Left hindlimb (tissue), 1 donor: ENCODE data around the gene ZBTB16.

Experiments used
- DNase-seq: peaks from one replicate; pipeline ENCODE4 v3.0.0-alpha.2; 2018

The ZBTB16 gene

GRCh38 chr11:114110952-114111947 lies 51.7 kb downstream of the ZBTB16 start:
- DNase-seq, result no peak

- DNase-seq, result no peak
Observed at GRCh38 chr11:114115451-114115928, 56.0 kb downstream of the ZBTB16 start.

GRCh38 chr11:114116357-114116756 lies 56.8 kb downstream of the ZBTB16 start:
- no peak for DNase-seq

- no peak for DNase-seq
Observed at GRCh38 chr11:114116800-114117199, 57.3 kb downstream of the ZBTB16 start.

GRCh38 chr11:114120606-114121005 lies 61.1 kb downstream of the ZBTB16 start:
- no peak for DNase-seq

GRCh38 chr11:114121138-114121537 lies 61.6 kb downstream of the ZBTB16 start:
- no peak for DNase-seq

- DNase-seq, result no peak
Observed at GRCh38 chr11:114121804-114122504, 62.4 kb downstream of the ZBTB16 start.

GRCh38 chr11:114122686-114123085 lies 63.2 kb downstream of the ZBTB16 start:
- no peak for DNase-seq

GRCh38 chr11:114123692-114124330 lies 64.3 kb downstream of the ZBTB16 start:
- no peak for DNase-seq

GRCh38 chr11:114124601-114125144 lies 65.2 kb downstream of the ZBTB16 start:
- no peak for DNase-seq

- DNase-seq, result no peak
Observed at GRCh38 chr11:114125531-114125930, 66.0 kb downstream of the ZBTB16 start.

GRCh38 chr11:114125959-114126358 lies 66.4 kb downstream of the ZBTB16 start:
- no peak for DNase-seq

GRCh38 chr11:114128399-114128798 lies 68.9 kb downstream of the ZBTB16 start:
- no peak for DNase-seq

- DNase-seq, result no peak
Observed at GRCh38 chr11:114129142-114129541, 69.6 kb downstream of the ZBTB16 start.

GRCh38 chr11:114129699-114130098 lies 70.2 kb downstream of the ZBTB16 start:
- DNase-seq, result no peak

GRCh38 chr11:114130115-114130576 lies 70.6 kb downstream of the ZBTB16 start:
- no peak for DNase-seq

- no peak for DNase-seq
Observed at GRCh38 chr11:114130629-114131277, 71.2 kb downstream of the ZBTB16 start.

- DNase-seq, result no peak
Observed at GRCh38 chr11:114131461-114131864, 72.0 kb downstream of the ZBTB16 start.

- DNase-seq, result no peak
Observed at GRCh38 chr11:114132417-114132816, 72.9 kb downstream of the ZBTB16 start.

- DNase-seq, result peak; percentile 52
Observed at GRCh38 chr11:114132944-114133394, 73.5 kb downstream of the ZBTB16 start.

- peak; percentile 62 for DNase-seq
Observed at GRCh38 chr11:114133548-114134329, 74.2 kb downstream of the ZBTB16 start.
